Heart right ventricle (tissue), 16 donors: ENCODE results near the gene GSTM5. TPM values are rescaled to one million over a fixed set of nuclear protein-coding genes. Genes with fewer than 3 reads are reported as not detected.
"Not testable (repeated sequence)": the region's sequence is repeated elsewhere in the genome, so short reads cannot be mapped to it uniquely, and the experiment has no call there.

Experiments used
- ATAC-seq, 8 donors: fragments of 200-7000 bp; cut with Tn5 transposase; one replicate each; pipeline ENCODE4 v1.9.1; 2020; ENCODE audit warnings: mild to moderate bottlenecking in 8 of 8, moderate library complexity in 8 of 8, moderate number of reproducible peaks in 1 of 8
- DNase-seq, 2 donors: peaks; one replicate each; pipeline ENCODE4 v3.0.0-alpha.2; 2020
- H3K27ac ChIP-seq, 10 donors: fragments of 200-600 bp; sonication (generic) in 2 of 10; one replicate each; pipeline versions ENCODE4 v1.5.0 to v1.8.0; 2020 to 2022; ENCODE audit warnings: mild to moderate bottlenecking in 3 of 10
- H3K27me3 ChIP-seq, 7 donors: fragments of 200-600 bp; one replicate each; pipeline ENCODE4 v1.8.0; 2021 to 2022; ENCODE audit warnings: mild to moderate bottlenecking in 2 of 7
- H3K36me3 ChIP-seq, 9 donors: fragments of 200-600 bp; sonication (generic) in 1 of 9; one replicate each; pipeline versions ENCODE4 v1.5.0 to v1.8.0; 2020 to 2022; ENCODE audit warnings: mild to moderate bottlenecking in 2 of 9
- H3K4me1 ChIP-seq, 9 donors: fragments of 200-600 bp; sonication (generic) in 1 of 9; one replicate each; pipeline versions ENCODE4 v1.5.0 to v1.8.0; 2020 to 2022; ENCODE audit warnings: mild to moderate bottlenecking in 4 of 9
- H3K4me3 ChIP-seq, 10 donors: fragments of 200-600 bp; sonication (generic) in 2 of 10; one replicate each; pipeline versions ENCODE4 v1.5.0 to v1.8.0; 2020 to 2022; ENCODE audit warnings: mild to moderate bottlenecking in 7 of 10, moderate library complexity in 2 of 10
- H3K9me3 ChIP-seq, 11 donors: fragments of 200-600 bp in 10 of 11; sonication (generic) in 2 of 11; one replicate each; pipeline versions ENCODE4 v1.5.0 to v1.8.0; 2013 to 2022; ENCODE audit warnings: mild to moderate bottlenecking in 2 of 11, control low read depth in 1 of 11, moderate library complexity in 1 of 11
- WGBS, 2 donors: extraction: QIAGEN DNeasy Blood & Tissue Kit; methylation state at CpG; one replicate each; pipeline ENCODE4 v1.1.7; 2013; ENCODE audit warnings: inconsistent platforms in 1 of 2; 5-methylcytosine and 5-hydroxymethylcytosine counted together
- intact Hi-C, 10 donors: fragments of 100-400 bp; cut with DNase I; formaldehyde crosslinking; loops; one replicate each; pipeline versions ENCODE4 v1.11.1 to v1.14.2; 2022
- polyA plus RNA-seq, 2 donors: library from polyadenylated mRNA; stranded (reverse); fragments of 200-250 nt; gene quantifications; one replicate each; pipeline ENCODE4 v1.2.3, GENCODE V29; 2013
- total RNA-seq, 10 donors: library from RNA; stranded (reverse); fragmentation: NEBNext Ultra II Directional in 3 of 10; extraction: Animal tissue kit (Norgen Biotek cat#: 25700) in 3 of 10; gene quantifications; one replicate each; pipeline versions ENCODE4 v1.2.1 to v1.2.4, GENCODE V29; 2021 to 2023
- TF ChIP-seq, protein P1 (sequence below), 9 donors: fragments of 200-600 bp; sonication (generic) in 2 of 9; IDR thresholded peaks; one replicate each; pipeline versions ENCODE4 v1.5.0 to v1.8.0; 2021 to 2022; ENCODE audit warnings: antibody characterized with exemption in 9 of 9, mild to moderate bottlenecking in 5 of 9, moderate library complexity in 1 of 9
- donor health status: Arrhythmogenic right ventricular cardiomyopathy.
- donor health status: ischemic (EF 13 %, LVEDD 7.1; RV severe dilation, severe dysfunction).
- donor health status: healthy with polysubstance abuse.
- donor health status: DM: no; HTN: yes; CAD: no.
- donor health status: DM: no; HTN: no; CAD: no.
- donor health status: ischemic (EF 25% LVEDD 6.9; RV normal size, moderate dysfunction).
- donor health status: ischemic (EF 25% LVEDD 5.7; RV mildly dilated, moderate dysfunction).
- donor health status: healthy.
- donor health status: DM: yes; HTN: yes; CAD: no.
- donor health status: Ischemic cardiomyopathy.
- donor health status: ischemic (EF 35%, LVEDD 5.7; RV mildly dilated, moderate dysfunction).
- donor health status: nonischemic (EF 11% LVEDD 7.7; RV severe dilation, severe dysfunction).
- donor health status: DM: yes; HTN: yes; CAD: no.
- donor health status: PGD.
- donor health status: ischemic (EF 29% LVEDD 5.4; RV normal size, mild dysfunction).
- donor health status: nonischemic (EF 23%, LVEDD 6.1; RV moderate dilation, normal function).

Gene GSTM5
- total and polyA plus RNA-seq, 12 donors = 0.86 to 3.2 (median 2.0) TPM

DNA sequence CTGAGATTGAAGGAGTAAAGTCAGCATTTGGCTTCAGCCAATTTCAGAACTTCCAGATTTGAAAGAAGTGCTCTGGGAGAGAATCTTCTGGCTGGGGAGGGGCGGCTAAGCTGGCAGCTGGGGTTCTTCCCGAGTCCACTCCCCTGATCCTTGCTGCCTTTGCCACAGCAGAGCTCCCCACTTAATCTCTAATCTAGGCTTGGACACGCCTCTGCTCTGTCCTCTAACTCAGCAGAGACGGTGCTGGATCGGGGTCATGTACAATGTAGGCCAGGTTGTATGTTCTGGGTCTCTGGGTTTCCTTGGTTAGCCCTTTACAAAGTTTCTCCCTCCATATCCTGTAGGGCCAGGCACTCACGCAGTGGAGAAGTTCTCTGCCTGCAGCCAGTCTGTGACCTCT is 38.9 kb downstream of the GSTM5 start:
- peaks cover 0 to 16% (median 0%) of the 10 kb centered on the region in 9 donors for H3K4me1 ChIP-seq
- TF ChIP-seq, protein P1, sequence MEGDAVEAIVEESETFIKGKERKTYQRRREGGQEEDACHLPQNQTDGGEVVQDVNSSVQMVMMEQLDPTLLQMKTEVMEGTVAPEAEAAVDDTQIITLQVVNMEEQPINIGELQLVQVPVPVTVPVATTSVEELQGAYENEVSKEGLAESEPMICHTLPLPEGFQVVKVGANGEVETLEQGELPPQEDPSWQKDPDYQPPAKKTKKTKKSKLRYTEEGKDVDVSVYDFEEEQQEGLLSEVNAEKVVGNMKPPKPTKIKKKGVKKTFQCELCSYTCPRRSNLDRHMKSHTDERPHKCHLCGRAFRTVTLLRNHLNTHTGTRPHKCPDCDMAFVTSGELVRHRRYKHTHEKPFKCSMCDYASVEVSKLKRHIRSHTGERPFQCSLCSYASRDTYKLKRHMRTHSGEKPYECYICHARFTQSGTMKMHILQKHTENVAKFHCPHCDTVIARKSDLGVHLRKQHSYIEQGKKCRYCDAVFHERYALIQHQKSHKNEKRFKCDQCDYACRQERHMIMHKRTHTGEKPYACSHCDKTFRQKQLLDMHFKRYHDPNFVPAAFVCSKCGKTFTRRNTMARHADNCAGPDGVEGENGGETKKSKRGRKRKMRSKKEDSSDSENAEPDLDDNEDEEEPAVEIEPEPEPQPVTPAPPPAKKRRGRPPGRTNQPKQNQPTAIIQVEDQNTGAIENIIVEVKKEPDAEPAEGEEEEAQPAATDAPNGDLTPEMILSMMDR (IDR thresholded peaks at IDR 0.05) = no peak

DNA sequence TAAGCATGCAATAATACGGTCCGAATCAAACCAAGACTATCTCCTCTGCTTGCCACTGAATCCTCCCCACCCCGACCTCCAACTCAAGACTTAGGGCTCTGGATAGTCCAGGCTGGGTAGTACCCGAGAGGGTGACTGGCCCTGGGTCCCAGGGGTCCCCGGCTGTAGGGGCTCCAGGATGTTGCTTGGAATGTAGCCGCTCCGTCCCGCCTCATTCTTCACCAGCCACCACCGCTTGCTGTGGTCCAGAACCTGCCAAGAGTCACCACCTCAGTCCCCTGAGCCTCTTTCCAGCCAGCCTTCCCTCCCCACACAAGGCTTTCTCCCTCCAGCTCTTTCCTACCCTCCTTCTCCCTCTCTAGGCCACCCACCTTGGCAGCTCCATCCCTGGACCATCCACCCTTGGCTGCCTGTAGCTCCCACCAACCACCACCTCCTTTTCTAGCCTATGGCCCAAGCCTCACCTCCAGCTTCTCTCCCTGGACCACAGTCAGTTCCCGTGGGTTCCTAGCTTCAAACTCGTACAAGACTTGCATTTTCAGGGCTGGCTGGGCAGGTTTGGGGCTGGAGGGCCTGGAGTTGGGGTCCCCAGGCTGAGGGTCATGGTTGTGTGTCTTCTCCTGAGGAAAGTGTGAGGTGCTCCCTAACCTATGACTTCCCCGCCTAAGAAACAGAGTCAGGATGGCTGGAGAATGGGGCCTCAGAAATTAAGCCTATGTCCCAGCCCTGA is 39.6 kb downstream of the GSTM5 start:
- Histone ChIP-seq H3K4me3 (no peak overlapping the region), H3K4me1 (peaks cover 0 to 16% (median 0%) of the 10 kb centered on the region in 9 donors), H3K27ac (no peak overlapping the region), H3K9me3 (no peaks in the 10 kb centered on the region), H3K36me3 (no peaks in the 10 kb centered on the region), H3K27me3 (peaks cover 0 to 4% (median 0%) of the 10 kb centered on the region in 7 donors)
- intact Hi-C loops = no loop called here
- TF ChIP-seq, protein P1 (IDR thresholded peaks at IDR 0.05) = no peak
- ATAC-seq (peak in 2 of 8 donors; percentile 16 to 41), DNase-seq (no peak)
- WGBS, 2 donors = 90 to 92% methylated on average over 12 of the region's 12 CpGs

More for the DNA sequence above, 38.9 kb downstream of the GSTM5 start:
- ATAC-seq (no peak), DNase-seq (no peak)
- intact Hi-C loops = no loop called here
- Histone ChIP-seq H3K27ac (no peak overlapping the region), H3K36me3 (no peaks in the 10 kb centered on the region), H3K9me3 (no peaks in the 10 kb centered on the region), H3K4me3 (no peak overlapping the region), H3K27me3 (peaks cover 0 to 4% (median 0%) of the 10 kb centered on the region in 7 donors)
- WGBS, 2 donors = 79 to 93% methylated on average over 6 of the region's 6 CpGs

DNA sequence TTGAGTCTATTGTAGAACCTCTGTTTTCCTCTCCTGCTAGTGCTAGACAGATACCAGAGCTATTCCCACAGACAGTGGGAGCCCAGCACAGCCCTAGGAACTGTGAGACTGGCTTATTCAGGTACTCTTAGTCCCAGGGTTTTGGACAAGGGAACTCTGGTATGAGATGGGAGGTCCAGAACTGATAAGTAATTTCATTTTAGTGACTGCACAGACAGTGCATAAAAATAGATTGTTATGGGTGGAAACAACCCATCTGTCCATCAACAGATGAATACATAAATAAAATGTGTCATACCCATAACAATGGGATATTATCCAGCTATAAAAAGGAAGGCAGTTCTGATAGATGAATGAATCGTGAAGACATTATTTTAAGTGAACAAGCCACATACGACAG is 42.7 kb downstream of the GSTM5 start:
- H3K9me3 ChIP-seq = no peaks in the 10 kb centered on the region
- H3K4me1 ChIP-seq = peaks cover 0 to 12% (median 0%) of the 10 kb centered on the region in 9 donors
- ATAC-seq = peak in 5 of 8 donors; percentile 31 to 91 (median 43)
- WGBS, 2 donors = 50 to 53% methylated on average over 2 of the region's 2 CpGs
- no peaks in the 10 kb centered on the region for H3K27me3 ChIP-seq
- TF ChIP-seq, protein P1 (IDR thresholded peaks at IDR 0.05) = no peak
- intact Hi-C loops = no loop called here
- H3K4me3 ChIP-seq = no peak overlapping the region
- H3K36me3 ChIP-seq = no peaks in the 10 kb centered on the region
- no peak for DNase-seq
- peak overlapping the region in 3 of 10 donors; percentile 26 to 47 (median 29) for H3K27ac ChIP-seq

DNA sequence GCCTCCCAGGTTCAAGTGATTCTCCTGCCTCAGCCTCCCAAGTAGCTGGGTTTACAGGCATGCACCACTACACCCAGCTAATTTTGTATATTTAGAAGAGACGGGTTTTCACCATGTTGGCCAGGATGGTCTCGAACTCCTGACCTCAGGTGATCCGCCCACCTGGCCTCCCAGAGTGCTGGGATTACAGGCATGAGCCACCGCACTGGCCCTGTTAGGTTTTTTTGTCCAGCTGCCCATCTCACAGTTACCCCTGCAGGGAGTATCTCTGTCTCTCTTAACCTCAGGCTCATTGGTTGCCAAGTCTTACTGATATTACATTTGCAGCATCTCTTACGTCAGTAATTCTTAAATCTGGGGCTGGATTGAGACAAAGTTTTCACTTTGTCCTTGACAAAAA is 44.3 kb downstream of the GSTM5 start:
- ATAC-seq, DNase-seq: not testable (repeated sequence)

More for the DNA sequence above, 44.3 kb downstream of the GSTM5 start:
- H3K4me1 ChIP-seq = peaks cover 0 to 20% (median 0%) of the 10 kb centered on the region in 9 donors
- H3K4me3 ChIP-seq, H3K36me3 ChIP-seq, H3K9me3 ChIP-seq, intact Hi-C loops, H3K27me3 ChIP-seq, H3K27ac ChIP-seq: not testable (repeated sequence)
- 91 to 94% methylated on average over 5 of the region's 5 CpGs for WGBS, 2 donors
